ENCODE results near the gene ZNF316. TPM values are rescaled to one million over a fixed set of nuclear protein-coding genes. Genes with fewer than 3 reads are reported as not detected.
"Not testable (repeated sequence)": the region's sequence is repeated elsewhere in the genome, so short reads cannot be mapped to it uniquely, and the experiment has no call there.

The ZNF316 gene
- total RNA-seq, 1 donor from 2014 or later: 12.8 TPM

- no peak for DNase-seq (ENCODE audit: low spot score)
These were observed 15.7 kb upstream of the ZNF316 start for GRCh38 chr7:6621195-6622133.

- no peak for DNase-seq (ENCODE audit: low spot score)
These were observed 14.9 kb upstream of the ZNF316 start for GRCh38 chr7:6622134-6622710.

GRCh38 chr7:6623589-6624245, 13.4 kb upstream of the ZNF316 start:
- DNase-seq (ENCODE audit: low spot score): no peak

- DNase-seq (ENCODE audit: low spot score): no peak
These were observed 12.9 kb upstream of the ZNF316 start for GRCh38 chr7:6624246-6624611.

- peak; percentile 27 for DNase-seq (ENCODE audit: low spot score)
These were observed 9.1 kb upstream of the ZNF316 start for GRCh38 chr7:6628045-6628444.

GRCh38 chr7:6630007-6630849, 6.9 kb upstream of the ZNF316 start:
- no peak for DNase-seq (ENCODE audit: low spot score)

GRCh38 chr7:6631605-6632004, 5.5 kb upstream of the ZNF316 start:
- DNase-seq (ENCODE audit: low spot score): no peak

- no peak for DNase-seq (ENCODE audit: low spot score)
These were observed 3.1 kb upstream of the ZNF316 start for GRCh38 chr7:6634021-6634420.

- DNase-seq (ENCODE audit: low spot score): not testable (repeated sequence)
These were observed 2.1 kb upstream of the ZNF316 start for GRCh38 chr7:6634971-6635370.

- no peak for DNase-seq (ENCODE audit: low spot score)
These were observed 569 bp downstream of the ZNF316 start for GRCh38 chr7:6637544-6638229.

GRCh38 chr7:6639032-6639431, 1.9 kb downstream of the ZNF316 start:
- no peak for DNase-seq (ENCODE audit: low spot score)

- DNase-seq (ENCODE audit: low spot score): no peak
These were observed 2.5 kb downstream of the ZNF316 start for GRCh38 chr7:6639627-6640026.

GRCh38 chr7:6640246-6640721, 3.2 kb downstream of the ZNF316 start:
- no peak for DNase-seq (ENCODE audit: low spot score)

GRCh38 chr7:6641305-6642035, 4.4 kb downstream of the ZNF316 start:
- no peak for DNase-seq (ENCODE audit: low spot score)

- DNase-seq (ENCODE audit: low spot score): no peak
These were observed 5.2 kb downstream of the ZNF316 start for GRCh38 chr7:6642239-6642839.

- DNase-seq (ENCODE audit: low spot score): no peak
These were observed 5.9 kb downstream of the ZNF316 start for GRCh38 chr7:6642861-6643640.

GRCh38 chr7:6643915-6644625, 7.0 kb downstream of the ZNF316 start:
- no peak for DNase-seq (ENCODE audit: low spot score)

- no peak for DNase-seq (ENCODE audit: low spot score)
These were observed 7.6 kb downstream of the ZNF316 start for GRCh38 chr7:6644728-6645127.

Data from umbilical cord (tissue), 2 donors.